GM12878 (cell line): ENCODE results near the gene DNAAF1. TPM values are rescaled to one million over a fixed set of nuclear protein-coding genes. Genes with fewer than 3 reads are reported as not detected.

Source experiments
- BCL11A ChIP-seq: IDR thresholded peaks from 2 replicates; pipeline ENCODE4 v1.6.1; 2011; ENCODE audit warnings: low read depth, low read length
- FOS ChIP-seq: IDR thresholded peaks from 3 replicates; pipeline ENCODE4 v1.6.1; 2011; ENCODE audit warnings: borderline replicate concordance; ENCODE audit not compliant: insufficient read length; ENCODE audit errors: extremely low read depth
- IRF5 ChIP-seq: fragments of 450-650 bp; IDR thresholded peaks from 2 replicates; pipeline ENCODE4 v1.6.1; 2017; ENCODE audit warnings: borderline replicate concordance
- JUNB ChIP-seq: IDR thresholded peaks from 2 replicates; pipeline ENCODE4 v1.6.1; 2016; ENCODE audit warnings: antibody characterized with exemption, mild to moderate bottlenecking
- MYC ChIP-seq: IDR thresholded peaks from 2 replicates; pipeline ENCODE4 v1.6.1; 2011; ENCODE audit warnings: mild to moderate bottlenecking, low read length, moderate library complexity, inconsistent platforms; ENCODE audit not compliant: insufficient read depth, insufficient replicate concordance, insufficient read length, severe bottlenecking
- NFYB ChIP-seq: IDR thresholded peaks from 2 replicates; pipeline ENCODE4 v1.6.1; 2011; ENCODE audit warnings: low read depth, mild to moderate bottlenecking, low read length, improper control_type of control experiment, moderate library complexity; ENCODE audit not compliant: insufficient read depth
- PAX5 ChIP-seq: IDR thresholded peaks from 2 replicates; pipeline ENCODE4 v1.6.1; 2011; ENCODE audit warnings: low read depth, low read length, borderline replicate concordance
- WRNIP1 ChIP-seq: IDR thresholded peaks from 2 replicates; pipeline ENCODE4 v1.6.1; 2011; ENCODE audit warnings: low read depth, low read length, improper control_type of control experiment, borderline replicate concordance
- ZBTB11 ChIP-seq: fragments of 450-650 bp; formaldehyde crosslinking; IDR thresholded peaks from 2 replicates; pipeline ENCODE4 v1.5.0; 2022; ENCODE audit warnings: mild to moderate bottlenecking, missing genetic modification characterization
- ZNF384 ChIP-seq: IDR thresholded peaks from 2 replicates; pipeline ENCODE4 v1.6.1; 2012; ENCODE audit warnings: low read depth, mild to moderate bottlenecking, low read length, improper control_type of control experiment, borderline replicate concordance
- polyA plus RNA-seq, 11 experiments: library from polyadenylated mRNA; depleted of rRNA in 4 of 11; unstranded in 6 of 11; stranded (reverse) in 5 of 11; fragments of >200 nt; fragmentation: Nextera tagmentation in 4 of 11; fragmentation: Illumina TruSeq in 1 of 11; extraction: Ambion mirVana in 4 of 11; extraction: Trizol in 1 of 11; gene quantifications; 1 replicate in 1 of 11; 2 replicates in 10 of 11; pipeline versions ENCODE4 v1.2.1 to v1.2.3, GENCODE V29; 2011 to 2016; ENCODE audit warnings: inconsistent platforms in 2 of 11, missing spikeins in 2 of 11, low read depth in 1 of 11
- total RNA-seq, 4 experiments: library from RNA; depleted of rRNA in 3 of 4; stranded (reverse); fragments of >200 nt in 3 of 4; fragmentation: Illumina TruSeq in 1 of 4; extraction: Trizol in 1 of 4; gene quantifications; 2 replicates each; pipeline versions ENCODE4 v1.2.1 to v1.2.3, GENCODE V29; 2013 to 2021

DNAAF1 gene
- total and polyA plus RNA-seq, 10 of the 15 experiments (the other 5 are each of a cell fraction or from before 2014, with no cell fraction given): 0.02 to 0.76 (median 0.08) TPM; not detected in 6

- no peak for TF ChIP-seq FOS
- no peak for TF ChIP-seq ZBTB11 (CRISPR knock-in tag)
- TF ChIP-seq IRF5: no peak
- no peak for TF ChIP-seq NFYB
- no peak for TF ChIP-seq MYC
- TF ChIP-seq PAX5: no peak
- TF ChIP-seq BCL11A: no peak
- TF ChIP-seq WRNIP1: no peak
- TF ChIP-seq JUNB: no peak
- TF ChIP-seq ZNF384: no peak
Observed at GRCh38 chr16:84095466-84095865, 49.6 kb upstream of the DNAAF1 start (continued).
